Measurements from ENCODE around the gene FJX1.

FJX1 gene

GRCh38 chr11:35617687-35618496 lies at the start of gene FJX1:
Gene FJX1, plus strand, starts transcription at chr11:35618460. Its CDS starts 177 bp downstream, at chr11:35618637.
- Histone ChIP-seq H3K9me3 (no peaks in the 10 kb centered on the region), H3K27me3 (no peaks in the 10 kb centered on the region), H4K20me1 (peaks cover 31% of the 10 kb centered on the region), H3K4me3 (peak within 1 kb of the TSS; percentile 92), H3K27ac (peak within 1 kb of the TSS; percentile 99), H3K9ac (peak within 1 kb of the TSS; percentile 97), H3K4me2 (peak within 1 kb of the TSS; percentile 97), H3K36me3 (no peaks in the 10 kb centered on the region), H3K4me1 (peaks cover 39% of the 10 kb centered on the region)
- no peak for TF ChIP-seq Cebpa-rat (IDR thresholded peaks at IDR 0.05)

- no peak for TF ChIP-seq Cebpa-rat (IDR thresholded peaks at IDR 0.05)
- Histone ChIP-seq H3K4me1 (no peaks in the 10 kb centered on the region), H3K9me3 (peaks cover 9% of the 10 kb centered on the region), H3K4me2 (no peak overlapping the region), H3K27me3 (no peaks in the 10 kb centered on the region), H3K36me3 (no peaks in the 10 kb centered on the region), H3K4me3 (no peak overlapping the region), H4K20me1 (no peaks in the 10 kb centered on the region), H3K27ac (no peak overlapping the region), H3K9ac (no peak overlapping the region)
Observed at GRCh38 chr11:35571696-35572095, 46.6 kb upstream of the FJX1 start.

GRCh38 chr11:35579557-35580396 lies 38.5 kb upstream of the FJX1 start:
- Histone ChIP-seq H3K4me1 (peaks cover 5% of the 10 kb centered on the region; the same call in 1 of the 2 replicates), H3K9me3 (no peaks in the 10 kb centered on the region; the same call in 1 of the 2 replicates), H3K4me2 (no peak overlapping the region), H3K9ac (no peak overlapping the region), H4K20me1 (no peaks in the 10 kb centered on the region), H3K36me3 (no peaks in the 10 kb centered on the region), H3K27me3 (no peaks in the 10 kb centered on the region), H3K27ac (no peak overlapping the region), H3K4me3 (no peak overlapping the region)
- TF ChIP-seq Cebpa-rat (IDR thresholded peaks at IDR 0.05), result no peak

- Histone ChIP-seq H3K27me3 (no peaks in the 10 kb centered on the region), H3K4me1 (peaks cover 5% of the 10 kb centered on the region; the same call in 1 of the 2 replicates), H3K9me3 (no peaks in the 10 kb centered on the region; the same call in 1 of the 2 replicates), H3K27ac (no peak overlapping the region), H4K20me1 (no peaks in the 10 kb centered on the region), H3K9ac (no peak overlapping the region), H3K4me3 (no peak overlapping the region), H3K4me2 (no peak overlapping the region), H3K36me3 (no peaks in the 10 kb centered on the region)
- TF ChIP-seq Cebpa-rat (IDR thresholded peaks at IDR 0.05), result no peak
Observed at GRCh38 chr11:35580397-35580781, 37.9 kb upstream of the FJX1 start.

GRCh38 chr11:35582033-35582432 lies 36.2 kb upstream of the FJX1 start:
- no peaks in the 10 kb centered on the region for H3K36me3 ChIP-seq
- no peaks in the 10 kb centered on the region; the same call in 1 of the 2 replicates for H3K9me3 ChIP-seq
- H3K4me3 ChIP-seq, result no peak overlapping the region
- no peak overlapping the region for H3K9ac ChIP-seq
- H3K4me1 ChIP-seq, result peaks cover 5% of the 10 kb centered on the region; the same call in 1 of the 2 replicates
- no peaks in the 10 kb centered on the region for H4K20me1 ChIP-seq
- TF ChIP-seq Cebpa-rat (IDR thresholded peaks at IDR 0.05), result no peak
- H3K27me3 ChIP-seq, result no peaks in the 10 kb centered on the region
- H3K4me2 ChIP-seq, result no peak overlapping the region
- no peak overlapping the region for H3K27ac ChIP-seq

- H3K4me2 ChIP-seq, result no peak overlapping the region
- peaks cover 5% of the 10 kb centered on the region; the same call in 1 of the 2 replicates for H3K4me1 ChIP-seq
- H4K20me1 ChIP-seq, result no peaks in the 10 kb centered on the region
- H3K27ac ChIP-seq, result no peak overlapping the region
- H3K36me3 ChIP-seq, result no peaks in the 10 kb centered on the region
- no peak overlapping the region for H3K9ac ChIP-seq
- no peaks in the 10 kb centered on the region for H3K9me3 ChIP-seq
- TF ChIP-seq Cebpa-rat (IDR thresholded peaks at IDR 0.05), result no peak
- H3K4me3 ChIP-seq, result no peak overlapping the region
- no peaks in the 10 kb centered on the region for H3K27me3 ChIP-seq
Observed at GRCh38 chr11:35583126-35583525, 35.1 kb upstream of the FJX1 start.

GRCh38 chr11:35583843-35584242 lies 34.4 kb upstream of the FJX1 start:
- no peaks in the 10 kb centered on the region for H4K20me1 ChIP-seq
- peaks cover 5% of the 10 kb centered on the region; the same call in 1 of the 2 replicates for H3K4me1 ChIP-seq
- no peak for TF ChIP-seq Cebpa-rat (IDR thresholded peaks at IDR 0.05)
- no peak overlapping the region for H3K4me2 ChIP-seq
- H3K9ac ChIP-seq, result no peak overlapping the region
- no peak overlapping the region for H3K4me3 ChIP-seq
- no peaks in the 10 kb centered on the region for H3K36me3 ChIP-seq
- no peak overlapping the region for H3K27ac ChIP-seq
- H3K9me3 ChIP-seq, result no peaks in the 10 kb centered on the region
- H3K27me3 ChIP-seq, result no peaks in the 10 kb centered on the region

GRCh38 chr11:35584321-35584720 lies 33.9 kb upstream of the FJX1 start:
- Histone ChIP-seq H3K4me3 (no peak overlapping the region), H3K27ac (no peak overlapping the region), H3K9ac (no peak overlapping the region), H3K4me2 (no peak overlapping the region), H3K4me1 (peaks cover 5% of the 10 kb centered on the region; the same call in 1 of the 2 replicates), H3K27me3 (no peaks in the 10 kb centered on the region), H3K9me3 (no peaks in the 10 kb centered on the region), H3K36me3 (no peaks in the 10 kb centered on the region), H4K20me1 (no peaks in the 10 kb centered on the region)
- no peak for TF ChIP-seq Cebpa-rat (IDR thresholded peaks at IDR 0.05)

- Histone ChIP-seq H3K9me3 (no peaks in the 10 kb centered on the region), H3K36me3 (no peaks in the 10 kb centered on the region), H3K4me1 (no peaks in the 10 kb centered on the region), H4K20me1 (no peaks in the 10 kb centered on the region), H3K27ac (no peak overlapping the region), H3K27me3 (no peaks in the 10 kb centered on the region), H3K9ac (no peak overlapping the region), H3K4me3 (no peak overlapping the region), H3K4me2 (no peak overlapping the region)
- no peak for TF ChIP-seq Cebpa-rat (IDR thresholded peaks at IDR 0.05)
Observed at GRCh38 chr11:35585416-35585815, 32.8 kb upstream of the FJX1 start.

- no peak overlapping the region for H3K9ac ChIP-seq
- H3K9me3 ChIP-seq, result no peaks in the 10 kb centered on the region
- TF ChIP-seq Cebpa-rat (IDR thresholded peaks at IDR 0.05), result no peak
- no peaks in the 10 kb centered on the region for H3K27me3 ChIP-seq
- no peaks in the 10 kb centered on the region for H4K20me1 ChIP-seq
- H3K4me2 ChIP-seq, result no peak overlapping the region
- H3K36me3 ChIP-seq, result no peaks in the 10 kb centered on the region
- H3K4me3 ChIP-seq, result no peak overlapping the region
- no peaks in the 10 kb centered on the region for H3K4me1 ChIP-seq
- no peak overlapping the region for H3K27ac ChIP-seq
Observed at GRCh38 chr11:35586222-35586621, 32.0 kb upstream of the FJX1 start.
